Measurements from ENCODE around the gene CLCN1. TPM values are rescaled to one million over a fixed set of nuclear protein-coding genes. Genes with fewer than 3 reads are reported as not detected.

The CLCN1 gene
- total RNA-seq, 1 experiment from 2014 or later: not detected

- DNase-seq (ENCODE audit: low read depth): no peak
Measured at GRCh38 chr7:143292876-143293275, 23.0 kb upstream of the CLCN1 start.

DNA sequence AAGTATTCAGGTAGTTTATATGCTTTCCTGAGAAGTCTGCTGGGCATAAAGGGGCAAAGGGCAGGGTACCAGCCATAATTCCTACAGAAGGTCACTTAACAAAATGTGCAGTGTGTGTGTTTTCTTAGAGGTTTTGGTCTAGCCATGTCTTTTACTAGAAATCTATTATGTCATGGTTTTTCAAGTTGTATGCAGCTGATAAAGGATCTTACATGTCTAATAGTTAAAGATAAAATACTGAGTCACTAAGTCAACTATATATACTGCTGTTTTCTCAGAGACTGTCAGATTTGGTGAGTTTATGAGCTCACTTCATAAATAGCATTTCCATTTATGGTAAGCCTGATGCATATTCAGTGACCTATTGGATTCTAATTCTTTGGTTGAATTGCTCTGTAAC lies 20.0 kb upstream of the CLCN1 start:
- DNase-seq (ENCODE audit: low read depth): no peak

GRCh38 chr7:143296686-143297085 lies 19.2 kb upstream of the CLCN1 start:
- DNase-seq (ENCODE audit: low read depth): no peak

- DNase-seq (ENCODE audit: low read depth): peak; percentile 22
Measured at GRCh38 chr7:143299346-143299745, 16.6 kb upstream of the CLCN1 start.

DNA sequence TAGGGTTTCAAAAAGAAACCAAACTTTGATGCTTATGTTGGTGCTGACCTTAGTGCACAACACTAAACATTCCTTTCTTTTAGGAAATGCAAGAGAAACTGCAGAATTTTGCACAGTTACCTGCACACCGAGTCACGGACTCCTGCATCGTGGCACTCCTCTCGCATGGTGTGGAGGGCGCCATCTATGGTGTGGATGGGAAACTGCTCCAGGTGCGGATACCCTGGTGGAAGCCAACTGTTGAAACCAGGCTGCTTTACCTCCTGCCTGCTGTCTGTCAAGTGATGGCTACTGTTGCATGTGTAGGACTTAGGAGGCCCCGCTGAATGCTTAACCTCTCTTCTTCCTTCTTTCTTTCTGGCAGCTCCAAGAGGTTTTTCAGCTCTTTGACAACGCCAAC lies 16.1 kb upstream of the CLCN1 start:
- peak; percentile 23 for DNase-seq (ENCODE audit: low read depth)

DNA sequence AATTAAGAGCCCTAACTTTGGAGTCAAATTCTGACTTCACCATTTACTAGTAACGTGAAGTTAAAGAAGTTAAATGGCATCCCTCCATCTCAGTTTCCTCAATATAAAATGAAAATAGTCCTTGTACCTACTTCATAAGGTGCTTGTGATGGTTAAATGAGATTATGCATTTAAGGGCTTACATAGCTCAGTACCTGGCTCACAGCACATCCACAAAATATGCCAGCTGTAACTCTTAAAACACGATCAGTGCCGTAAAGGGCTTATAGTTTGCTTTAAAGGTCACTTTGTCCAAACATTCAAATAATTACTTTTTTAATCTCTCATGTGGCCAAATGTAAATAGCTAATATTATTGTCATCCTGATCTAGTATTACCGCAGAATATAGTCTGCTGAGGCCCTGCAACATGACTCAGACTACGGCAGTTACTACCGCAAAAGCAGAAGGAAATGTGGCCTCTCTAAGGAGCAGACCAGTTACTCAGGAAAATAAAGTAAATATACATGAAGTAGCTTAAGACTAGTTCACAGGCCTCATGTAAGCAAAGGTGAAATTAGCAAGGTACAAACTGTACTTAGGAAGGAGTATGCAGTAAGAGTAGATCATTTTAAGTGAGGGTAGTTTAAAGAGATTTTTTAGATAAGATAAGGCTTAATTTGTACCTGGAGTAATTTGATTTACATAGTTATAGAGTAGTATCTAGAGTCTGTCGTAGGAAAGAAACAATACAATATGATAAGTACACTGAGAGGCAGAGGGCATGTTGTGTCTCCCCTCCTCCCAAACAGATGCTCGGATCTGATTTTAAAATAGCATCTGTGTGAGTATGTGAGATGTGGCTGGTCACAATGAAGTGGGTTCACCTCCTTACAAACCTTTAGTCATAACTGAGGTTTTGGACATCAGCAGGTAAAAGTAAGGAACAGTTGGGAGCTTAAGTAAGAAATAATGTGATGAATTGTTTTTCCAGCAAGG lies 14.7 kb upstream of the CLCN1 start:
- no peak for DNase-seq (ENCODE audit: low read depth)

GRCh38 chr7:143303733-143304132 lies 12.2 kb upstream of the CLCN1 start:
- no peak for DNase-seq (ENCODE audit: low read depth)

DNA sequence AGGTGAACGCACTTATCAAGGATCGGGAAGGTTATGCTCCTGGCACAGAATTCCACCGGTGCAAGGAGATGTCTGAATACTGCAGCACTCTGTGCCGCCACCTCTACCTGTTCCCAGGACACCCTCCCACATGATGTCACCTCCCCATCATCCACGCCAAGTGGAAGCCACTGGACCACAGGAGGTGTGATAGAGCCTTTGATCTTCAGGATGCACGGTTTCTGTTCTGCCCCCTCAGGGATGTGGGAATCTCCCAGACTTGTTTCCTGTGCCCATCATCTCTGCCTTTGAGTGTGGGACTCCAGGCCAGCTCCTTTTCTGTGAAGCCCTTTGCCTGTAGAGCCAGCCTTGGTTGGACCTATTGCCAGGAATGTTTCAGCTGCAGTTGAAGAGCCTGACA lies 11.0 kb upstream of the CLCN1 start:
- DNase-seq (ENCODE audit: low read depth): no peak

DNA sequence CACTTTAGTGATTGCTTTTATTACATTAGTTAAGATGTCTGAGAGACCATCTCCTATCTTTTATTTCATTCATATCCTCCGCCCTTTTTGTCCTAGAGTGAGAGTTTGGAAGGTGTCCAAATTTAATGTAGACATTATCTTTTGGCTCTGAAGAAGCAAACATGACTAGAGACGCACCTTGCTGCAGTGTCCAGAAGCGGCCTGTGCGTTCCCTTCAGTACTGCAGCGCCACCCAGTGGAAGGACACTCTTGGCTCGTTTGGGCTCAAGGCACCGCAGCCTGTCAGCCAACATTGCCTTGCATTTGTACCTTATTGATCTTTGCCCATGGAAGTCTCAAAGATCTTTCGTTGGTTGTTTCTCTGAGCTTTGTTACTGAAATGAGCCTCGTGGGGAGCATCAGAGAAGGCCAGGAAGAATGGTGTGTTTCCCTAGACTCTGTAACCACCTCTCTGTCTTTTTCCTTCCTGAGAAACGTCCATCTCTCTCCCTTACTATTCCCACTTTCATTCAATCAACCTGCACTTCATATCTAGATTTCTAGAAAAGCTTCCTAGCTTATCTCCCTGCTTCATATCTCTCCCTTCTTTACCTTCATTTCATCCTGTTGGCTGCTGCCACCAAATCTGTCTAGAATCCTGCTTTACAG lies 10.4 kb upstream of the CLCN1 start:
- peak; percentile 53 for DNase-seq (ENCODE audit: low read depth)

DNA sequence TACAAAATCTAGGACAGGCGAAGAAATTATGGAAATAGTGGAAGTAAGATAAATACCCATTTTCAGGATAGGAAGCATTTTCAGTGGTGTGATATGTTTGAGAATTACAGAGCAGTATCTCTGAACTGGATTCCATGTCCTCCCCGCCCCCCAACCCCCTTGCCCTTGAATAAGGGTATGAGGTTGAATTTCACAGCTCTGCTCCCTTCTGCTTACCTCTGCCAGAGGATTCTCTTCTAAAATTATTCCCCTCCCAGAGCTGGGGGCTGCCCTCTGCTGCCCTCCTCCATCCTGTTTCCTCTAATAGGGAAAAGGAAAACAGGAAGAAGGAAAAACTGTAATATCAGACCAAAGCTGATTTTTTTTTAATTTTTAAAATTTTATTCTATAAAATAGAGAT lies 7.3 kb upstream of the CLCN1 start:
- DNase-seq (ENCODE audit: low read depth): no peak

- DNase-seq (ENCODE audit: low read depth): no peak
Measured at GRCh38 chr7:143314127-143314526, 1.8 kb upstream of the CLCN1 start.

DNA sequence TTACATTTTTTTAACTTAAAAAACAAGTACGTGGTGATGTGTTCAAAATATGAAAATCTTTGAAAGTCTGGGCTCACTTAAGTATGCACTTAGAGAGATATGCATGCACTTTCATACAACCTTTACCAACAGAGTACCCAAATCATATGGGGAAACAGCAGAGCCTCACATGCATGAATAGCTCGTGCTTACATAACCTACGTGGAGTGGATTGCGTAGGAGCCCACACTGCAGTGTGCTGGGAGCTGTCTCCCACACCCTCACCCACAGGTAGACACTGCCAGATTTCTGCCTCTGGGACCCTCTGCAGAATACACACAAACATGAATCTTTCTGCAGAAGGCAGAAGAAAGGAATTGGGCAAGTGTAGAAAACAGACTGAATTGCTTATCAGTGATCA lies 581 bp downstream of the CLCN1 start:
- no peak for DNase-seq (ENCODE audit: low read depth)

DNA sequence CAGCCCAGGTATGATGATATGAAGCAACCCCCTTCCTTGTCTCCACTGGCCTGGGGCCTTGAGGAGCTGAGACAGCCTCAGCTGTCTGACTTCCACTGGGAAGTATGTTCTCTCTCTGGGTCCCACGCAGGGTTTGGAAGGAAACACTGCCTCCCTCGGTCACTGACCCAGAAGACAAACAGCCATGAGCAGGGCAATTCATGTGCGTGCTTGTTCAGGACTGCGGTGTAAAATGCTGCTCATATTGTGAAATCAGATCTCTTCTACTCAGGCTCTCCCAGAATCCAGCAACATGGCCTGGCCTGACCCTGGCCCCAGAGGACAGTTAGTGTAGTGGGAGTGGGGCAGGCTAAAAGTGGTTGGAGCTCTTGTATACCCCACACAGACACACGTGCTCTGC lies 2.8 kb downstream of the CLCN1 start:
- DNase-seq (ENCODE audit: low read depth): peak; percentile 88

DNA sequence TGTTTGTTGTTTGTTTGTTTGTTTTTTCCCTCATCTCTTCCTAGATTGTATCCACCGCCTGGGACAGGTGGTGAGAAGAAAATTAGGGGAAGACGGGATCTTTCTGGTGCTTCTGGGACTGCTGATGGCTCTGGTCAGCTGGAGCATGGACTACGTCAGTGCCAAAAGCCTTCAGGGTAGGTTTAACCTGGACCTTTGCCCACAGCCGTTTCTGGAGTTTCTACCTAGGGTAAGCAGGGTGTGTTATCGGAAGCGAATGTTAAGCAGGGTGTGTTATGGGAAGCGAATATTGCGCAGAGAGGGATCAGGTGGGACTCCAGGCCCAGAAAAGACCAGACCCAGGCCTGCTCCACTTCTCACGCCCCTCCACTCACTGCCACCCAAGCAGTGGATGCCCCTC lies 4.7 kb downstream of the CLCN1 start:
- no peak for DNase-seq (ENCODE audit: low read depth)

GRCh38 chr7:143321242-143321641 lies 5.3 kb downstream of the CLCN1 start:
- no peak for DNase-seq (ENCODE audit: low read depth)

- peak; percentile 14 for DNase-seq (ENCODE audit: low read depth)
Measured at GRCh38 chr7:143321734-143322133, 5.8 kb downstream of the CLCN1 start.

- DNase-seq (ENCODE audit: low read depth): no peak
Measured at GRCh38 chr7:143322760-143323633, 7.1 kb downstream of the CLCN1 start.

DNA sequence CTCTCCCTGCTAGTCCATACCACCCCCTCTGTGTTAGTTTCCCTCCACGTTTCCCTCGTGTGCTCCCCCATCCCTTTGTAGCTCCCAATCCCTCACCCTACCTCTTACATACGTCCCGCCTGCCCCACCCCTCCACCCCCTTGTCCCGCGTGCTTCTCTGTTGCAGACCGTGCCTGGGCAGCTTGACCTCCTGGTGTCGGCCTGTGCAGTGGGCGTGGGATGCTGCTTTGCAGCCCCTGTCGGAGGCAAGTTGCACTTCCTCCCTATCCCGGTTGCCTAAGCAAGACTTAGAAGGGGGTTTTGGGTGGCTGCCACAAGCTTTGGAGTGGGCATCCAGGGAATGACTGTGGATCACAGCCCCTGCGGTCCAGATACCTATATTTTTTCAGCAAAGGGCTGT lies 7.7 kb downstream of the CLCN1 start:
- no peak for DNase-seq (ENCODE audit: low read depth)

- DNase-seq (ENCODE audit: low read depth): no peak
Measured at GRCh38 chr7:143325240-143325639, 9.3 kb downstream of the CLCN1 start.

DNA sequence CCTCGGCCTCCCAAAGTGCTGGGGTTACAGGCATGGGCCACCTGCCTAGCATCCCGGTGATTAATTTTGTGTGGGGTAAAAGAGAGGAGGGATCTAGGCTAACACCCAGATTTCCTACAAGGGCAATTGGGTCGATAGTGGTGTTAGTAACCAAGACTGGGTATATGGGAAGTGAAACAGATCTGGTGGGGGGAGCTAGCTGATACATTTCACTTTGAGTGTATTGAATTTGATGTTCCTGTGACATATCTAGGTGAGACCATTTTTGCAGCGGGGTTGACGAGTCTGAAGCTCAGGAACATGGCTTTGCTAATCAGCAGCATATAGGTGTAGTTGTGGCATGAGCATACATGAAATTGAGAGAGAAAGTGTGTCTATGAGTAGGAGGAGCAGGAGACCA lies 12.0 kb downstream of the CLCN1 start:
- DNase-seq (ENCODE audit: low read depth): no peak

DNA sequence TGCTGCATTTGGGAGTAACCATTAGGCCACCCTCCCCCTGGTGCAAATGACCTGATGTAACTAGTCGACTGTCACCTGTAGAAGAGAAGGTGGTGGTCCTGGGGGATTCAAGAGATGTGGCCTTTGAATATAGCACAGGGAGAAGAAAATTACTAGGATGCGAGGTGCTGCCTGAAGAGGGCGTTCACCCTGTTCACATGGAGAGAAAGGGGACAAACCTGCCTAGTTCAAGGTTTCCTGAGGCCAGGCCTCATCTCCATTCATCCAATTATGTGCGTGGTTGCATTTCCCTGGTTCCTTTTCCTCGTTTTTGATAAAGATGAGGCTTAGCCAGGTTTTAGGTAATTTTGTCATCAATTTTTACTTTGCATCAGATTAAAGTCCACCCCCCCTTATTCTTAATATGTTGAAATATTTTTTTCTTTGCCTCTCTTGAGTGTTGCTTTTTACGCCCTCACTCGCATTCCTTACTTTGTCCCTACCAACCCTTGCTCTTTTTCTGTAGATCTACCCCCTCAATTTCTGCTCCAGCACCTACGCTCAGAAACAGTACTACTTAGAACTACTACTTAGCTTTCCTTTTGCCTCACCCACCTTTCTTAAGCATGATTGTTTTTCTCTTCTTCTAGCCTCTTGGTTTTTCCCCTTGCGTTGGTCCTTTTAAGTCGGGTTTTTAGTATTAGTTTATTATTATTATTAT lies 13.7 kb downstream of the CLCN1 start:
- DNase-seq (ENCODE audit: low read depth): no peak

Measured in LHCN-M2 (cell line).